Endothelial cell (in vitro differentiated cells): ENCODE measurements around the gene C9orf43. TPM values are rescaled to one million over a fixed set of nuclear protein-coding genes. Genes with fewer than 3 reads are reported as not detected.

Source experiments
- DNase-seq: peaks from one replicate; pipeline ENCODE4 v3.0.0; 2021; ENCODE audit warnings: low spot score
- H3K27ac Mint-ChIP-seq: one replicate; pipeline ENCODE4 v1.8.0; 2021; ENCODE audit warnings: mixed read lengths, inconsistent platforms; ENCODE audit not compliant: unreplicated experiment
- H3K27me3 Mint-ChIP-seq: one replicate; pipeline ENCODE4 v1.8.0; 2021; ENCODE audit warnings: mild to moderate bottlenecking, moderate library complexity, mixed read lengths, inconsistent platforms; ENCODE audit not compliant: unreplicated experiment
- H3K36me3 Mint-ChIP-seq: one replicate; pipeline ENCODE4 v1.8.0; 2021; ENCODE audit warnings: mild to moderate bottlenecking, low read depth, mixed read lengths, inconsistent platforms; ENCODE audit not compliant: unreplicated experiment
- H3K4me1 Mint-ChIP-seq: one replicate; pipeline ENCODE4 v1.8.0; 2021; ENCODE audit warnings: mild to moderate bottlenecking, mixed read lengths, inconsistent platforms; ENCODE audit not compliant: unreplicated experiment
- H3K4me3 Mint-ChIP-seq: one replicate; pipeline ENCODE4 v1.8.0; 2021; ENCODE audit warnings: mild to moderate bottlenecking, mixed read lengths, inconsistent platforms; ENCODE audit not compliant: unreplicated experiment
- H3K9me3 Mint-ChIP-seq: one replicate; pipeline ENCODE4 v1.8.0; 2021; ENCODE audit warnings: mixed read lengths, inconsistent platforms; ENCODE audit not compliant: unreplicated experiment
- total RNA-seq: library from RNA; stranded (reverse); fragmentation: NEBNext Ultra II Directional; extraction: Animal tissue kit (Norgen Biotek cat#: 25700); gene quantifications from one replicate; pipeline ENCODE4 v1.2.1, GENCODE V29; 2021; ENCODE audit not compliant: unreplicated experiment
- TF ChIP-seq, protein P1 (sequence below): fragments of 200-600 bp; sonication (generic); IDR thresholded peaks from one replicate; pipeline ENCODE4 v1.5.0; 2021; ENCODE audit warnings: antibody characterized with exemption; ENCODE audit not compliant: unreplicated experiment

Gene C9orf43
- total RNA-seq, 1 donor from 2014 or later, result 0.92 TPM

DNA sequence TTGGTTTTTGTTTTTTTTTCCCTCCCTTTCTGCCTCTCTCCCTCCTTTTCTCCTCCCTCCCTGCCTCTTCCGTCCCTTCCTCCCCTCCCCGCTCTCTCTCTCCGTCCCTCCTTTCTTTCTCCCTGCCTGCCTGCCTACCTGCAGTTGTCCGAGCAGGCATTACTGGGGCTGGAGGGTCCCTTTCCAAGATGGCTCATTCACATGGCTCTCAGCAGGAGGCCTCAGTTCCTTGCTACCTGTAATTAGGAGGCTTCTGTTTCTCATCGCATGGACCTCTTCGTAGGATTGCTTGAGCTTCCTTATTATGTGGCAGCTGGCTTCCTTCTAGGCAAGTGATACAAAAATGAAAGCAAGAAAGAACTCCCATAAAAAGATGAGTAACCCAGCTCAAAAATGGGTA is 61.0 kb downstream of the C9orf43 start:
- Mint-ChIP-seq H3K9me3 (no peaks in the 10 kb centered on the region), H3K36me3 (no peaks in the 10 kb centered on the region), H3K27me3 (peaks cover 3% of the 10 kb centered on the region), H3K4me3 (no peak overlapping the region), H3K27ac (no peak overlapping the region), H3K4me1 (peaks cover 14% of the 10 kb centered on the region)
- TF ChIP-seq, protein P1, sequence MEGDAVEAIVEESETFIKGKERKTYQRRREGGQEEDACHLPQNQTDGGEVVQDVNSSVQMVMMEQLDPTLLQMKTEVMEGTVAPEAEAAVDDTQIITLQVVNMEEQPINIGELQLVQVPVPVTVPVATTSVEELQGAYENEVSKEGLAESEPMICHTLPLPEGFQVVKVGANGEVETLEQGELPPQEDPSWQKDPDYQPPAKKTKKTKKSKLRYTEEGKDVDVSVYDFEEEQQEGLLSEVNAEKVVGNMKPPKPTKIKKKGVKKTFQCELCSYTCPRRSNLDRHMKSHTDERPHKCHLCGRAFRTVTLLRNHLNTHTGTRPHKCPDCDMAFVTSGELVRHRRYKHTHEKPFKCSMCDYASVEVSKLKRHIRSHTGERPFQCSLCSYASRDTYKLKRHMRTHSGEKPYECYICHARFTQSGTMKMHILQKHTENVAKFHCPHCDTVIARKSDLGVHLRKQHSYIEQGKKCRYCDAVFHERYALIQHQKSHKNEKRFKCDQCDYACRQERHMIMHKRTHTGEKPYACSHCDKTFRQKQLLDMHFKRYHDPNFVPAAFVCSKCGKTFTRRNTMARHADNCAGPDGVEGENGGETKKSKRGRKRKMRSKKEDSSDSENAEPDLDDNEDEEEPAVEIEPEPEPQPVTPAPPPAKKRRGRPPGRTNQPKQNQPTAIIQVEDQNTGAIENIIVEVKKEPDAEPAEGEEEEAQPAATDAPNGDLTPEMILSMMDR, result no peak
- no peak for DNase-seq

DNA sequence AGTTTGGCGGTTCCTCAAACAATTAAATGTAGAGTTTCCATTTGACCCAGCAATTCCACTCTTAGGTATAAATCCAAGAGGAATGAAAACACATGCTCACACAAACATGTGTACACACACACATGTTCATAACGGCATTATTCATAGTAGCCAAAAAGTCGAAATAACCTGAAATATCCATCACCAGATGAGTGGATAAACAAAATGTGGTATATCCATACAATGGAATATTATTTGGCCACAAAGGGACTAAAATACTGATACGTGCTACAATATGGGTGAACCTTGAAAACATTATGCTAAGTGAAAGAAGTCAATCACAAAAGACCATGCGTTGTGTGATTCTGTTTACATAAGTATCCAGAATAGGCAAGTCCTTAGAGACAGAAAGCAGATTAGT is 61.7 kb downstream of the C9orf43 start:
- H3K4me1 Mint-ChIP-seq, result peaks cover 16% of the 10 kb centered on the region
- DNase-seq, result no peak
- H3K27ac Mint-ChIP-seq, result no peak overlapping the region
- no peaks in the 10 kb centered on the region for H3K9me3 Mint-ChIP-seq
- no peaks in the 10 kb centered on the region for H3K36me3 Mint-ChIP-seq
- H3K4me3 Mint-ChIP-seq, result no peak overlapping the region
- H3K27me3 Mint-ChIP-seq, result peaks cover 4% of the 10 kb centered on the region
- TF ChIP-seq, protein P1, result no peak

DNA sequence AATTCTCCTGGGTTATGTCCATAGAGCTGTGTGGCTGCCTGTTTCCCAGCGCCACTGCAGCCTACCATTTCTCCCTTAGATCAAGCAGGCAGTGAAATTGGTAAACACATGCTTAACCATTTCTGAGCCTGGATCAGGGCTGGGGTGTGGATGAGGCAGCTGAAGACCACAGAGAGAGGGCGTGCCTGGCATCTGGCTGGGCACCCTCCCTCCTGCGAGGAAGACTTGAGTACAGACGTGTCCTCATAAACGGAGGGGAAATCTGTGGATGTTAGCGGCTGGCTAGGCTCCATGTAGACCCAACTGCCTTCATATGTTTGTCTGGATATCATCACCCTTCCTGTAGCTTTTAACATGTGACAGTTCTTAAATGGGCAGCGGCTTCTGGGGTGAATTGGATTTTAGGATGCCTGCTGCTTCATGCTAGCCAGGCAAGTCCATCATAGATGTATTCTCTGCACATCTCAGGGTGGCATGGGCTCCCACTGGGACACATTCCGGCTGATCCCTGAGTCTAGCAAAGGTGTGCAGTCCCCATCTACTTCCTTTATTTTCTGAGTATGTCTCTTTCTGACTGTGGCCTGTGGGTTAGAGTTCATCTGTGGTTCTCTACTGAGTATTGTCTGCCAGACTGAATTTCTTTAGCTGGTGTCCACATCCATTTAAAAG is 63.9 kb downstream of the C9orf43 start:
- H3K4me1 Mint-ChIP-seq, result peaks cover 22% of the 10 kb centered on the region
- H3K4me3 Mint-ChIP-seq, result no peak overlapping the region
- peaks cover 7% of the 10 kb centered on the region for H3K27me3 Mint-ChIP-seq
- no peak for DNase-seq
- TF ChIP-seq, protein P1, result no peak
- H3K36me3 Mint-ChIP-seq, result no peaks in the 10 kb centered on the region
- H3K9me3 Mint-ChIP-seq, result no peaks in the 10 kb centered on the region
- no peak overlapping the region for H3K27ac Mint-ChIP-seq

DNA sequence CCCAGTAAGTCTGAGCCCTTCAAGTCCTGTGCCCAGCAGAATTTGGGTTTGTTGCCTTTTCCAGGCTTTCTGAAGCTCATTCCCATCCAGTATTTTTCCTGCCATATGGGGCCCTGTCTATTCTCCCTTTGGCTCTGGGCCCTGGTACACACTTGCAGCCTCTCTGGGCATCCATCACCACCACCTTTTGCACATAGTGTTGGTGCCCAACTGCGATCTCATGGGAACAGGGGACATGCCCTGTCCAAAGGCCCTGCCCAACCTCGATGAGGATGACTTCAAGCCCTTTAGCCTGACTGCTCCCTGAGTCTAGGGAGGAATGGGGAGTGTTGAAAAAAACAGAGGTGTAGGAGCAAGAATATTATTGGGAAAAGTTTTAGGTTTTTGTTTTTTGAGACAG is 64.5 kb downstream of the C9orf43 start:
- peaks cover 7% of the 10 kb centered on the region for H3K27me3 Mint-ChIP-seq
- H3K4me3 Mint-ChIP-seq, result no peak overlapping the region
- TF ChIP-seq, protein P1, result no peak
- H3K4me1 Mint-ChIP-seq, result peaks cover 26% of the 10 kb centered on the region
- H3K27ac Mint-ChIP-seq, result no peak overlapping the region
- no peaks in the 10 kb centered on the region for H3K9me3 Mint-ChIP-seq
- H3K36me3 Mint-ChIP-seq, result no peaks in the 10 kb centered on the region
- no peak for DNase-seq

DNA sequence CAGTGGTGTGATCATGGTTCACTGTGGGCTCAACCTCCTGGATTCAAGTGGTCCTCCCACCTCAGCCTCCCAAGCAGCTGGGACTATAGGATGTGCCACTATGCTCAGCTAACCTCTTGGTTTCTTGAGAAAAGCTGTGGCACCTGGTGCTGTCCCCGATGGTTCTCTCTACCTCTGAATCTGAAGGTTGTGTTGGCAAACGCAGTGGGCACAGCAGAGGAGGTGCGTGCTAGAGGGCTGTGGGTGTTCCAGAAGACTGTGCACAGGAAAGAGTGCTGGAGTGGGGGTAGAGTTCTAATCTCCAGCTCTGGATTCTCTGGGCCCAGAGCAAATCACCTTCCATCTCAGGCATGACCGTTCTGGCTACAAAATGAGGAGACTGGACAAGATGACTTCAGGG is 65.4 kb downstream of the C9orf43 start:
- H3K27ac Mint-ChIP-seq, result no peak overlapping the region
- peaks cover 10% of the 10 kb centered on the region for H3K27me3 Mint-ChIP-seq
- TF ChIP-seq, protein P1, result no peak
- peaks cover 20% of the 10 kb centered on the region for H3K4me1 Mint-ChIP-seq
- no peaks in the 10 kb centered on the region for H3K9me3 Mint-ChIP-seq
- no peaks in the 10 kb centered on the region for H3K36me3 Mint-ChIP-seq
- DNase-seq, result no peak
- no peak overlapping the region for H3K4me3 Mint-ChIP-seq
